Kidney (tissue), 14 donors: ENCODE measurements around the gene NLK. TPM values are rescaled to one million over a fixed set of nuclear protein-coding genes. Genes with fewer than 3 reads are reported as not detected.
"Not testable (repeated sequence)": the region's sequence is repeated elsewhere in the genome, so short reads cannot be mapped to it uniquely, and the experiment has no call there.

Source experiments
- DNase-seq, 5 donors: peaks; one replicate each; pipeline ENCODE4 v3.0.0-alpha.2; 2013 to 2020
- FAIRE-seq: peaks from 2 replicates; lab custom pipeline; 2012; peaks lifted over from hg19 to GRCh38; lab: Jason Lieb, UNC
- H3K27ac ChIP-seq, 2 donors: one replicate each; pipeline ENCODE4 v1.7.0; 2013; ENCODE audit warnings: low read depth in 2 of 2, low read length in 2 of 2, inconsistent platforms in 1 of 2
- H3K27me3 ChIP-seq: one replicate; pipeline ENCODE4 v1.7.1; 2013; ENCODE audit warnings: low read length, inconsistent platforms; ENCODE audit not compliant: control insufficient read depth, insufficient read depth
- H3K36me3 ChIP-seq, 3 donors: one replicate each; pipeline versions ENCODE4 v1.7.0 to v1.7.1; 2013; ENCODE audit warnings: low read length in 3 of 3, control low read depth in 1 of 3, inconsistent platforms in 1 of 3; ENCODE audit not compliant: insufficient read depth in 3 of 3, control insufficient read depth in 2 of 3
- H3K4me1 ChIP-seq, 3 donors: one replicate each; pipeline versions ENCODE4 v1.7.0 to v1.7.1; 2013; ENCODE audit warnings: low read length in 3 of 3, inconsistent platforms in 1 of 3, low read depth in 1 of 3; ENCODE audit not compliant: control insufficient read depth in 2 of 3, insufficient read depth in 2 of 3
- H3K4me3 ChIP-seq, 3 donors: one replicate each; pipeline versions ENCODE4 v1.7.0 to v1.8.1; 2013; ENCODE audit warnings: low read length in 3 of 3, control low read depth in 1 of 3, inconsistent platforms in 1 of 3
- H3K9ac ChIP-seq, 3 donors: one replicate each; pipeline versions ENCODE4 v1.7.0 to v1.7.1; 2013; ENCODE audit warnings: low read length in 3 of 3, control low read depth in 1 of 3, inconsistent platforms in 1 of 3
- H3K9me3 ChIP-seq, 3 donors: one replicate each; pipeline versions ENCODE4 v1.7.0 to v1.7.1; 2013; ENCODE audit warnings: low read length in 3 of 3, control low read depth in 1 of 3, inconsistent platforms in 1 of 3; ENCODE audit not compliant: control insufficient read depth in 2 of 3, insufficient read depth in 1 of 3
- CTCF ChIP-seq: IDR thresholded peaks from 3 replicates; pipeline ENCODE4 v1.5.1; 2012; ENCODE audit warnings: mild to moderate bottlenecking, moderate library complexity, borderline replicate concordance; ENCODE audit not compliant: insufficient read depth; ENCODE audit errors: extremely low read depth
- intact Hi-C: fragments of 100-400 bp; cut with DNase I; formaldehyde crosslinking; loops from one replicate; pipeline ENCODE4 v1.11.1; 2022
- polyA plus RNA-seq: library from polyadenylated mRNA; stranded (reverse); fragments of 350-450 nt; fragmentation: Illumina TruSeq; extraction: RNeasy Lipid Tissue Mini Kit (QIAGEN cat#74804); gene quantifications from one replicate; pipeline ENCODE4 v1.2.3, GENCODE V29; 2014; ENCODE audit warnings: low read depth, low replicate concordance; ENCODE audit not compliant: insufficient read depth
- total RNA-seq: library from RNA; stranded (reverse); fragmentation: NEBNext Ultra II Directional; extraction: Animal tissue kit (Norgen Biotek cat#: 25700); gene quantifications from one replicate; pipeline ENCODE4 v1.2.1, GENCODE V29; 2021
- donor health status: control.
- donor health status: control.
- donor health status: control.
- donor health status: control.
- donor health status: control.
- donor health status: DM: yes; HTN: yes; CAD: no.
- donor health status: Normal renal cell carcinoma (clear cell type).

Gene NLK
- total and polyA plus RNA-seq, 2 donors from 2014 or later = 20.2 to 31.3 TPM

GRCh38 chr17:28097901-28098300 lies 55.4 kb downstream of the NLK start:
- H3K4me1 ChIP-seq = peaks cover 0 to 11% (median 3%) of the 10 kb centered on the region in 3 donors
- H3K27ac ChIP-seq = no peak overlapping the region
- DNase-seq (no peak), FAIRE-seq (no peak)
- H3K36me3 ChIP-seq = no peaks in the 10 kb centered on the region
- H3K9me3 ChIP-seq = no peaks in the 10 kb centered on the region
- no peak overlapping the region for H3K9ac ChIP-seq
- no peak for TF ChIP-seq CTCF
- no peaks in the 10 kb centered on the region for H3K27me3 ChIP-seq
- intact Hi-C loops = no loop called here
- H3K4me3 ChIP-seq = no peak overlapping the region

DNA sequence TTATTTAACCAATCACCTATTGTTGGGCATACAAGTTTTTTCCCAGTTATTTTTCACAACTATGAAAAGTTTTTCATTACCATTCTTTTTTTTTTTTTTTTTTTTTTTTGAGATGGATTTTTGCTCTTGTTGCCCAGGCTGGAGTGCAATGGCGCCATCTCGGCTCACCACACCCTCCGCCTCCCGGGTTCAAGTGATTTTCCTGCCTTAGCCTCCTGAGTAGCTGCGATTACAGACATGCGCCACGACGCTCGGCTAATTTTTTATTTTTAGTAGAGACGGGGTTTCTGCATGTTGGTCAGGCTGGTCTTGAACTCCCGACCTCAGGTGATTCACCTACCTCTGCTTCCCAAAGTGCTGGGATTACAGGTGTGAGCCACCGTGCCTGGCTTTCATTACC lies 56.1 kb downstream of the NLK start:
- H3K9me3 ChIP-seq, H3K27ac ChIP-seq, H3K9ac ChIP-seq, H3K36me3 ChIP-seq, H3K4me1 ChIP-seq, H3K27me3 ChIP-seq, intact Hi-C loops, DNase-seq, H3K4me3 ChIP-seq, FAIRE-seq: not testable (repeated sequence)

- Histone ChIP-seq H3K9ac (no peak overlapping the region), H3K9me3 (no peaks in the 10 kb centered on the region), H3K36me3 (no peaks in the 10 kb centered on the region), H3K27ac (no peak overlapping the region), H3K4me3 (no peak overlapping the region), H3K27me3 (no peaks in the 10 kb centered on the region), H3K4me1 (no peaks in the 10 kb centered on the region)
- TF ChIP-seq CTCF = no peak
- FAIRE-seq (no peak), DNase-seq (no peak)
- intact Hi-C loops = no loop called here
Observed at GRCh38 chr17:28100251-28100650, 57.8 kb downstream of the NLK start.

DNA sequence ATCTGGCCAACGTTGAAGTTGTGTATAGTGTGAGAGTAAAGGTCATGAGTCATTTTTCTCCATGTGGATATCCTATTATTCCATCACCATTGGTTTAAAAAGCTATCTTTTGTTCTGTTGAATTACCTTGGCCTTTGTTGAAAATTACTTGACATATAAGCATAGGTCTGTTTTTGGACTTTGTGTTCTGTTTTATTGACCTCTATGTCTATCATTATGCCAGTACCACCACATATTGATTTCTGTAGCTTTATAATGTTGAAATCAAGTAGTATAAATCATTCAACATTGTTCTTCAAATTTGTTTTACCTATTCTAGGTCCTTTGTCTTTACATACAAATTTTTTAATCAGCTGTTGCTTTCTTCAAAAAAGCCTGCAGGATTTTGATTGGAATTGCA lies 58.5 kb downstream of the NLK start:
- intact Hi-C loops = no loop called here
- no peaks in the 10 kb centered on the region for H3K9me3 ChIP-seq
- no peak for TF ChIP-seq CTCF
- H3K36me3 ChIP-seq = no peaks in the 10 kb centered on the region
- no peaks in the 10 kb centered on the region for H3K4me1 ChIP-seq
- H3K9ac ChIP-seq = no peak overlapping the region
- no peak overlapping the region for H3K27ac ChIP-seq
- DNase-seq (no peak), FAIRE-seq (no peak)
- H3K27me3 ChIP-seq = no peaks in the 10 kb centered on the region
- H3K4me3 ChIP-seq = no peak overlapping the region
